ENCODE data around the gene HPS4.

- TF ChIP-seq CTCF (IDR thresholded peaks at IDR 0.05) (no peak), POLR2AphosphoS5 (IDR thresholded peaks at IDR 0.05) (no peak)
Measured at GRCh38 chr22:26416256-26416655, 67.3 kb downstream of the HPS4 start.
